NOMO-1 treated with DMSO at 0.1 percent for 48 hours (cell line): ENCODE results near the gene COL18A1.
A peak's percentile ranks its signal among the peaks of the same experiment; 100 is the strongest.
"Not testable (repeated sequence)": the region's sequence is repeated elsewhere in the genome, so short reads cannot be mapped to it uniquely, and the experiment has no call there.

Experiments used
- DNase-seq: peaks from one replicate; lab custom pipeline; 2025; ENCODE audit not compliant: unreplicated experiment; lab: John Stamatoyannopoulos, UW

Gene COL18A1

DNA sequence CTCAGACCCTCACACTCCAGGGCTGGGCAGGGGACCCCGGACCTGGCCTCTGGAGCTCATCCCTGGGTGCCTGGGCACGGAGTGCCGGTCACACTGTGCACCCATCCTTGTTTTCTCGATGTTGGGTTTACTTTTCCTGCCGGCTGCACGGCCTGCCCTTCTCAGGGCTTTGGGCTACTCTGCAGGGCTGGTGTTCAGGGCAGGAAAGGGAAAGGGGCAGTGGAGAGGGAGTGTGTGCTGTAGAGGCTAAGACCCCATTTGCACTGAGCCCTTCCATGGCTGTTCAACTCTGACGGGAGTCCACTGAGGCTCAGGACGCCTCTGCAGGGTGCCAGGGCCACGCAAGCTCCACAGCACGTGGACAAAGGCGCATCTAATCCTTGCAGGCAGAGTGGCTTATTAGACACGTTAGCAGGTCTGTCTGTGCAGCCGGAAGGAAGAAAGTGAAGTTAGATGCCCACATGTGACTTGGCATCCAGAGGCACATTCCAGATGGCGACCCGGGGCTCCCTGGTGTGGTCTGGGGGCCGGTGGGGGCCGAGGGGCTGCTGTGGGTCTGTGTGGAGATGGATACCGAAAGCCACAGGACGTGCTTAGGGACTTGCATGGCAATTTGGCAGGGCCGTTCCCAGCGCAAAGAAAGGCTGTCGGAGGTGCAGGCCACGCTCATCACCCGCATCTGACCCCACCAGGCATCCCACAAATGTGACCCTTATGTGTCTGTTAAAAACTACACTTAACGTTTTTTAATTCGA, 33.6 kb downstream of the COL18A1 start:
- no peak for DNase-seq

DNA sequence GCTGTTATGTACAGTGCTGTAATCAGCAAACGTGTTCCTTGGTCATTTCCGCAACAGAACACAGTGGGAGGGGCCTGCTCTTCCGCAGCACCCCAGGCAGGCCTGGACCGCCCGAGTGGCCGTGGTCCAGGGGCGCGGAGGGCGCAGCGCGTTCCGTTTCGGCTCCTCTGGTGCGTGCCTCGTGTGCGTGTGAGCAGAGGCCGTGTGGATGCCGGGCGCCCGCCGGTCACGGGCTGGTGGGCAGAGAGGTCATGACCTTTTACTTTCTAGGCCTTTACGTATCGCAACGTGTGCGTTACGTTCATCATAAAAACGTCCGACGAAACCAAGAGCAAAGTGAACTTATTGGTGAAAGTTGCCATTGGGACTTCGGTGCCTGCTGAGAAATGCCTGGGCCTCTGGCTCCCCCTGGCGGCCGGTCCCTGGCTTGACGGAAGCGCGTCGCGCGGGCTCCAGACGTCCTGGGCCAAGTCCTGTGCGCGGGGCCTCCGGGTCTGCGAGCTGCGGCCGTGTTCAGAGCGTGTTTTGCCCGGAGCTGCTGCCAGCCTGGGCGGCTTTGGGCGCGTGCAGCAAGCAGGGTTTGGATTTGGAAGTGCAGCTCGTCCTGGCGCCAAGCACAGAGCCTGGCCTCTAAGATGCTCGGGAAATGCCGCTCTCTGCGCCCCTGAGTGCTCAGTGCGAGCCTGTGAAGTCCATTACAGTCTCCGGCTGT, 34.4 kb downstream of the COL18A1 start:
- DNase-seq: peak; percentile 89

DNA sequence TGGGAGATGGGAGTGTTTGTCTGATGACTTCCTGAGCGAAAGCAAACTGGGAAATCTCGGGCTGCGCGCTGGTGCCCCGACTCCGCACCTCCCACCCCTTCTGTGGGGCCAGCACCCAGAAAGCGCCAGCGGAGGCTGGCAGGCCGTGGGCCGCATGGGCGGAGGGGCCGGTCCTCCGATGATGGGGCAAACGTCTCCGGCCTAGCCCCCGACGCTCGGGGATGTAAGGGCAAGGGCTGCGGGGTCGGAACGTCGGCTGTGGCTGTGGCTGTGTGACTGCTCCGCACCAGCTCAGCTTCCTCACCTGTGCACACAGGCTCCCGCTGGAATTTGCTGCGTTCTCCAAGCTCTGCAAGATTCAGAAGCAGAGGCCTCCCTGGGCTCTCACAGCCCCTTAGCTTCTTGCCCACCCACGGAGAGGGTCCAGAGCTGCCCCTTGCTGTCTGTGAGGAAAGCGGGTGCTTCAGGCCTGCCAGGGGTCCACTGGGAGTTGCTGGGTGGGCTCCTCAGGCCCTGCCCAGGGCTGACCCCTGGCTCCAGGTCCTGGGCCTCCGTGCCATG, 35.0 kb downstream of the COL18A1 start:
- no peak for DNase-seq

GRCh38 chr21:45440736-45441350, 35.9 kb downstream of the COL18A1 start:
- no peak for DNase-seq

GRCh38 chr21:45441431-45442255, 36.7 kb downstream of the COL18A1 start:
- DNase-seq: no peak

GRCh38 chr21:45442276-45442675, 37.3 kb downstream of the COL18A1 start:
- DNase-seq: no peak

DNA sequence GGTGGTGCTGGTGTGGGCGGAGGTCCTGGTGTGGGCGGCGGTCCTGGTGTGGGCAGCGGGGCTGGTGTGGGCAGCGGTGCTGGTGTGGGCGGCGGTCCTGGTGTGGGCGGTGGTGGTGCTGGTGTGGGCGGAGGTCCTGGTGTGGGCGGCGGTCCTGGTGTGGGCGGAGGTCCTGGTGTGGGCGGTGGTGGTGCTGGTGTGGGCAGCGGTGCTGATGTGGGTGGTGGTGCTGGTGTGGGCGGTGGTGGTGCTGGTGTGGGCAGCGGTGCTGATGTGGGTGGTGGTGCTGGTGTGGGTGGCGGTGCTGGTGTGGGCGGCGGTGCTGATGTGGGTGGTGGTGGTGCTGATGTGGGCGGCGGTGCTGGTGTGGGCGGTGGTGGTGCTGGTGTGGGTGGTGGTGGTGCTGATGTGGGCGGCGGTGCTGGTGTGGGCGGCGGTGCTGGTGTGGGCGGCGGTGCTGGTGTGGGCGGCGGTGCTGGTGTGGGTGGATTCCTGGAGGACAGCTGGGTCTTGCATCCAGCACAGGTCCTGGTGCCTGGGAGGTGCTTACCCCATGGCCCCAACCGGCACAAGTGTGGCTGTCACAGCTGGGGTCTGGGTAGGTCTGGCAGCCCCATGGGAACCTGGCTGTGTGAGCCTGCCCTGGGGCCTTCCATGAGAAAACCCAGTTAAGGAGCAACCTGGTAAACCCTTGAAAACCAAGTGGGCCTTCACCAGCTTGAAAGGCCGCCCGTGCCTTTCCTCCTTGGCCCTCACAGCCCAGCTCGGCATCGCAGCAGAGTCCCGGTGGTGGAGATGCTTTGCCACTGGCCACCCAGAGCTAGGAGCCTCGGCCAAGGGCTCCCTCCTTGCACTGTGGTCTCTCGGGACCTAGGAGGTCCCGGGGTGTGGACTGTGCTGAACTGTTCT, 38.0 kb downstream of the COL18A1 start:
- not testable (repeated sequence) for DNase-seq

GRCh38 chr21:45443595-45444181, 38.7 kb downstream of the COL18A1 start:
- DNase-seq: peak; percentile 22

DNA sequence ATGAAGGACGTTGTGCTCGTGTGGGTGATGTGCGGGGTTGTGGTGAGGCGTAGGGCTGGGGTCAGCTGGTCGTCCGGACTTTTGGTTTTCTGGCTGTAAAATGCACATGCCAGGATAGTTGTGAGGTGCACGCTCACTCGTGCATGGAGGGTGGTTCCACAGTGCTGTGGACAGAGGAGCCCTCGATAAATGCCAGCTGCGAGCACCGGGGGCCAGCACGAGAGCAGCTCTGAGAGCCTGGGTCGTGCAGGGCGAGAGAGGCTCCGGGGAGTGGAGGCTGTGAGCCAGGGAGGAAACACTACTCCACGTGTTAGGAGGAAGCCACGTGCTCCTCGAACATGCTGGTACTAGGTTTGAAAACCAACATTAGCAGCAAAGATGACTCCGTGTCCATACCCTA, 39.4 kb downstream of the COL18A1 start:
- DNase-seq: no peak

DNA sequence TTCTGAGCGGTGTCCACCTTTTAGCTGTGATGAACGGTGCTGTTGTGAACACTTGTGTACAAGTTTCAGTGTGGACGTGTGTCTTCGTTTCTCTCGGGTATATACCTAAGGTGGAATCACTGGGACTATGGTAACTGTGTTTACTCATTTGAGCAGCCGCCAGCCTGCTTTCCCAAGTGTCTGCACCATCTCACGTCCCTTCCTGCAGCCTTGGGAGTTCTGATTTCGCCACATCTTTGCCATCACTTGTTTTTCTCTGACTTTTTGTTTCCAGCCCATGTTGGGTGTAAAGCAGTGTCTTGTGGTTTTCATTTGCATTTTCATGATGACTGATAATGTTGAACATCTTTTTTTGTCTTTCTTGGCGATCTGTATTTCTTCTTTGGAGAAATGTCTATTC, 40.4 kb downstream of the COL18A1 start:
- DNase-seq: no peak

- no peak for DNase-seq
These were observed 42.9 kb downstream of the COL18A1 start for GRCh38 chr21:45447821-45448220.

GRCh38 chr21:45448283-45448809, 43.4 kb downstream of the COL18A1 start:
- DNase-seq: no peak

GRCh38 chr21:45448810-45449657, 44.1 kb downstream of the COL18A1 start:
- no peak for DNase-seq

DNA sequence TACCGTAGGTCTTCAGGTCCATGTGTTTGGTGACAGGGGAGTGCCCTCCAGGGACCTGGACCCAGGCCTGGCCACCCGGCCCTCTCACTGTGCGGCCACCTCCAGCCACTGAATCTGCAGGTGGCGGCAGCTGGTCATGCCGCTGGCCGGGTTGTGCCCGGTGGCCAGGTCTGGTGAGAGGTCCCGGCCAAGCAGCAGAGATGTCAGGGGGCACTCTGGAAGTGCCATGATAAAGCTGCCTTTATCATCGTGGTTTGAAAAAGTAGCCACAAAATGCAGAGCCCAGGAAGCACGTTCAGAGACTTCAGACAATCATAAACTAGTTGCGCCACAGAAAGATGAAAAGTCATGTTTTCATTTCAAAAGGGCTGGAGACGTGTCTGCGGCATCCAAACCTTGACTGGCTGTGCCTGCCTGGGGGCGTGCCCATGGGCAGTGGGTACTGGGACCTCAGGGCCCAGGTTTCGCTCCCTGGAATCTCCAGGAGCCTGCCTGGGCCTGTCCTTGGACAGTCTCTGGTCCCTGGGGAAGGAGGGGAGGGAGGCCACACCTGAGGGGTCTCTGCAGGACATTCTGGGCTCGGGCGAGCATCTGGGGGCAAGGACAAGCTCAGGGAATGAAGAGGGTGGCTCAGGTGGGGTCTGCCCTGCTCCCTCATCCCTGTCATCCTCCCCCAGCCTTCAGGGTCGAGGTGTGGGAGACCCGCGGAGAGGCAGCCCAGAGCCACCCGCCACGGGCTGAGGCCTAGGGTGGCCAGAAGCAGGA, 44.9 kb downstream of the COL18A1 start:
- no peak for DNase-seq

GRCh38 chr21:45450423-45451090, 45.6 kb downstream of the COL18A1 start:
- DNase-seq: no peak

DNA sequence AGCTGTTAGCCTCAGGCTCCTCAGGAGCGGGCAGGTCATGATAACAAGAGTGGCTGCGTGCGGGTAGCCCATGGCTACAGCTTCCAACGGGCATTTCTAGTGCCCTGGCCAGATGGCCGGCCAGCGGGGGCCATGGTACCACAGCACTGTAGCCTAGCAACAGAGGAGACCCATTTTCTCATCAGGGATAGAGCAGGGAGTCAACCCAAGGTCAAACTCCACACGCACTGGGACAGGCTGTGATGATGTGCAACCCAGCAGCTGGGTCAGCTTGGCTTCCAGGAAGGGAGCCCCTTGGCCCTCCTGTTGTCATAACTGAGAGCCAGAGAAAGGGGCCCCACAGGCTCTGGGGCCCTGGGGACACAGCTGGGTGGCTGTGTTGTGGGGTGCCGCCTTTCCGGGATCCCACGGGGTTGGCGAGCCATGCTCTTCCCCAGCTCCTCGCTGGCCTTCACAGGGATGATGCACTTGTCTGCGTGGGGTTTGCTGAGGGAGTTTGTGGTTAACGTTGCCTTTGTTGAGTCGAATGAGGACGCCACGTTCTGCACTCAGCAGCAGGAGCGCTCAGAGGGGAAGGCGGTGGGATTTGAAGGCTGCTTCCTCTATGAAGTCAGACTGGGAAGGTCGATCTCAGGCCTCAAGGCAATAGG, 46.3 kb downstream of the COL18A1 start:
- DNase-seq: no peak

GRCh38 chr21:45451771-45452182, 46.8 kb downstream of the COL18A1 start:
- no peak for DNase-seq
